ENCODE measurements around the gene AMIGO3. TPM values are rescaled to one million over a fixed set of nuclear protein-coding genes. Genes with fewer than 3 reads are reported as not detected.

The AMIGO3 gene
- total RNA-seq, 4 donors from 2014 or later, result 1.3 to 2.2 TPM; not detected in 2

- H3K4me1 ChIP-seq, result peaks cover 0 to 12% (median 5%) of the 10 kb centered on the region in 3 donors
- H3K27me3 ChIP-seq, result no peaks in the 10 kb centered on the region
- 84 to 92% methylated on average over 10 to 13 of the region's 13 CpGs for WGBS, 2 donors
- TF ChIP-seq CTCF (IDR thresholded peaks at IDR 0.05), result no peak
- TF ChIP-seq POLR2A (IDR thresholded peaks at IDR 0.05), result no peak
- no peak for DNase-seq
- H3K27ac ChIP-seq, result no peak overlapping the region
- H3K36me3 ChIP-seq, result peaks cover 0 to 51% (median 10%) of the 10 kb centered on the region in 3 donors
- intact Hi-C loops (cut with DNase I), result no loop called here
- no peak overlapping the region for H3K4me3 ChIP-seq
- H3K9me3 ChIP-seq, result no peaks in the 10 kb centered on the region
Measured at GRCh38 chr3:49747792-49748480, 28.5 kb upstream of the AMIGO3 start.

GRCh38 chr3:49745986-49746385, 26.5 kb upstream of the AMIGO3 start:
- peaks cover 0 to 70% (median 10%) of the 10 kb centered on the region in 3 donors for H3K36me3 ChIP-seq
- 38 to 44% methylated on average over 2 of the region's 2 CpGs for WGBS, 2 donors
- TF ChIP-seq POLR2A (IDR thresholded peaks at IDR 0.05) (no peak), CTCF (IDR thresholded peaks at IDR 0.05) (no peak)
- DNase-seq, result no peak
- H3K4me3 ChIP-seq, result no peak overlapping the region
- no peaks in the 10 kb centered on the region for H3K9me3 ChIP-seq
- intact Hi-C loops (cut with DNase I), result no loop called here
- no peak overlapping the region for H3K27ac ChIP-seq
- H3K27me3 ChIP-seq, result no peaks in the 10 kb centered on the region
- H3K4me1 ChIP-seq, result peaks cover 0 to 11% (median 5%) of the 10 kb centered on the region in 3 donors

GRCh38 chr3:49740427-49740826, 20.9 kb upstream of the AMIGO3 start:
- TF ChIP-seq POLR2A (IDR thresholded peaks at IDR 0.05), result no peak
- TF ChIP-seq CTCF (IDR thresholded peaks at IDR 0.05), result no peak
- H3K9me3 ChIP-seq, result no peaks in the 10 kb centered on the region
- DNase-seq, result no peak
- H3K4me1 ChIP-seq, result peaks cover 0 to 2% (median 0%) of the 10 kb centered on the region in 3 donors
- H3K27ac ChIP-seq, result no peak overlapping the region
- H3K27me3 ChIP-seq, result no peaks in the 10 kb centered on the region
- peaks cover 0 to 81% (median 25%) of the 10 kb centered on the region in 3 donors for H3K36me3 ChIP-seq
- intact Hi-C loops (cut with DNase I), result no loop called here
- no peak overlapping the region for H3K4me3 ChIP-seq

- WGBS, 2 donors, result 97% methylated on average over 9 to 10 of the region's 11 CpGs
Measured at GRCh38 chr3:49738067-49738713, 18.7 kb upstream of the AMIGO3 start.

More at GRCh38 chr3:49738067-49738713, 18.7 kb upstream of the AMIGO3 start:
- TF ChIP-seq POLR2A (IDR thresholded peaks at IDR 0.05), result no peak
- TF ChIP-seq CTCF (IDR thresholded peaks at IDR 0.05), result no peak
- Histone ChIP-seq H3K4me1 (no peaks in the 10 kb centered on the region), H3K4me3 (no peak overlapping the region), H3K27ac (no peak overlapping the region), H3K27me3 (no peaks in the 10 kb centered on the region), H3K36me3 (peaks cover 0 to 94% (median 23%) of the 10 kb centered on the region in 3 donors), H3K9me3 (no peaks in the 10 kb centered on the region)
- intact Hi-C loops (cut with DNase I), result no loop called here
- DNase-seq, result no peak
